ENCODE data around the gene EME1. TPM values are rescaled to one million over a fixed set of nuclear protein-coding genes. Genes with fewer than 3 reads are reported as not detected.

EME1 gene
- total and polyA plus RNA-seq, 2 of the 13 experiments (the other 11 are each of a cell fraction or from before 2014, with no cell fraction given): 20.7 to 24.6 TPM

DNA sequence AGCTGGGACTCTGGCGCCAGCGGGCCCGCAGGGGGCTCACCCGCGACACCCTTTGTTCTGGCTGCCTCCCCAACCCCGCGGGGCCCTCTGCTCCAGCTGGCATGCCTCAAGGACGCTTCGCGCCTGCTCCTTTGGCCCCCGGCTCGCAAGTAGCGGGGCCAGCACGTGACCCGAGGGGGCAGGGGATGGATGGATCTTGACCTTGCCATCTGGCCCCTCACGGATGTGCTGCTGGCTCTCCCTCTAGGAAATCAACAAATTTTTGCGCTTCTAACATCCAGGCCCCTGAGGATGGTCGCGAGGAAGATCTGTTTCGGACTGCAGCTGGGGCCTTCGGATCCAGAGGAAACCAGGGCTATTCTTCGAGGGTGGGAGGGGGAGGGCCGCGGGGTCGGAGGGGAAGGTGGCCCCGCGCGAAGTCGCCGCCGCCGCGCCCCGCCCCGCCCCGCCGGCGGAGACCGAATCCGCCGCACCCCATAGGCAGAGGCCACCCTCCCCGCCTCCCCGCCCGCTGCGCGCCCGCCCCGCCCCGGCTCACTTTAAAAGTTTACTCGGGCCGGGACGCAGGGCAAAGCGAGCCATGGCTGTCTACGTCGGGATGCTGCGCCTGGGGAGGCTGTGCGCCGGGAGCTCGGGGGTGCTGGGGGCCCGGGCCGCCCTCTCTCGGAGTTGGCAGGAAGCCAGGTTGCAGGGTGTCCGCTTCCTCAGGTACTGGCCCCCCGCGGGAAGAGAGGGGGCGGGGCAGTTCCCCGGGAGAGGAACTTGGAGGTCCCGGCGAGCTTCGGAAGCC, 52.8 kb downstream of the EME1 start, which contains the start of gene ACSF2 (continued):
- no peak for TF ChIP-seq THAP9 (CRISPR knock-in tag; IDR thresholded peaks at IDR 0.05; ENCODE audit: borderline replicate concordance)
- peak; percentile 52 for TF ChIP-seq TAF15 (IDR thresholded peaks at IDR 0.05; ENCODE audit: low read depth, low read length, poor library complexity, severe bottlenecking)
- TF ChIP-seq ZNF644 (CRISPR knock-in tag; IDR thresholded peaks at IDR 0.05; ENCODE audit: low read depth): no peak
- TF ChIP-seq MED1 (CRISPR knock-in tag; IDR thresholded peaks at IDR 0.05): peak; percentile 41; the same call in 1 of the 2 replicates
- no peak for TF ChIP-seq ZNF556 (CRISPR knock-in tag; IDR thresholded peaks at IDR 0.05; ENCODE audit: borderline replicate concordance)
- no peak for TF ChIP-seq ZC3H4 (CRISPR knock-in tag; IDR thresholded peaks at IDR 0.05; ENCODE audit: borderline replicate concordance)
- TF ChIP-seq KAT2B (IDR thresholded peaks at IDR 0.05; ENCODE audit: borderline replicate concordance, low read depth, low read length): no peak
- TF ChIP-seq TGIF2 (CRISPR knock-in tag; IDR thresholded peaks at IDR 0.05): 0 out of 2 replicates have a peak, but pooled peaks have one; percentile 9
- 0 out of 2 replicates have a peak, but pooled peaks have one; percentile 68 for TF ChIP-seq MAF1 (CRISPR knock-in tag; IDR thresholded peaks at IDR 0.05; ENCODE audit: borderline replicate concordance)
- no peak for TF ChIP-seq CCAR2 (optimal IDR thresholded peaks at IDR 0.05; ENCODE audit: low read depth, low read length)
- TF ChIP-seq, protein P1, sequence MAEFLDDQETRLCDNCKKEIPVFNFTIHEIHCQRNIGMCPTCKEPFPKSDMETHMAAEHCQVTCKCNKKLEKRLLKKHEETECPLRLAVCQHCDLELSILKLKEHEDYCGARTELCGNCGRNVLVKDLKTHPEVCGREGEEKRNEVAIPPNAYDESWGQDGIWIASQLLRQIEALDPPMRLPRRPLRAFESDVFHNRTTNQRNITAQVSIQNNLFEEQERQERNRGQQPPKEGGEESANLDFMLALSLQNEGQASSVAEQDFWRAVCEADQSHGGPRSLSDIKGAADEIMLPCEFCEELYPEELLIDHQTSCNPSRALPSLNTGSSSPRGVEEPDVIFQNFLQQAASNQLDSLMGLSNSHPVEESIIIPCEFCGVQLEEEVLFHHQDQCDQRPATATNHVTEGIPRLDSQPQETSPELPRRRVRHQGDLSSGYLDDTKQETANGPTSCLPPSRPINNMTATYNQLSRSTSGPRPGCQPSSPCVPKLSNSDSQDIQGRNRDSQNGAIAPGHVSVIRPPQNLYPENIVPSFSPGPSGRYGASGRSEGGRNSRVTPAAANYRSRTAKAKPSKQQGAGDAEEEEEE (CRISPR knock-in tag; IDR thresholded peaks at IDR 0.05; ENCODE audit: borderline replicate concordance): peak; percentile 36; the same call in 1 of the 2 replicates
- peak; percentile 39; the same call in 1 of the 2 replicates for TF ChIP-seq TSC22D2 (CRISPR knock-in tag; IDR thresholded peaks at IDR 0.05; ENCODE audit: borderline replicate concordance)
- TF ChIP-seq ZNF768 (CRISPR knock-in tag; IDR thresholded peaks at IDR 0.05): no peak
- peak; percentile 91 for TF ChIP-seq PATZ1 (CRISPR knock-in tag; IDR thresholded peaks at IDR 0.05)
- TF ChIP-seq PLRG1 (conservative IDR thresholded peaks at IDR 0.05): no peak
- TF ChIP-seq, protein P2, sequence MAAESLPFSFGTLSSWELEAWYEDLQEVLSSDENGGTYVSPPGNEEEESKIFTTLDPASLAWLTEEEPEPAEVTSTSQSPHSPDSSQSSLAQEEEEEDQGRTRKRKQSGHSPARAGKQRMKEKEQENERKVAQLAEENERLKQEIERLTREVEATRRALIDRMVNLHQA (CRISPR knock-in tag; IDR thresholded peaks at IDR 0.05): no peak
- no peak for TF ChIP-seq ZNF879 (CRISPR knock-in tag; IDR thresholded peaks at IDR 0.05)
- no peak for TF ChIP-seq ZNF503 (CRISPR knock-in tag; IDR thresholded peaks at IDR 0.05)
- no peak; the same call in 1 of the 2 replicates for TF ChIP-seq RFX3 (CRISPR knock-in tag; IDR thresholded peaks at IDR 0.05)
- no peak for TF ChIP-seq ZNF292 (CRISPR knock-in tag; IDR thresholded peaks at IDR 0.05; ENCODE audit: borderline replicate concordance, low read depth)
- no peak for TF ChIP-seq ZNF468 (CRISPR knock-in tag; IDR thresholded peaks at IDR 0.05)
